Endothelial cell (in vitro differentiated cells): ENCODE results near the gene DDC. TPM values are rescaled to one million over a fixed set of nuclear protein-coding genes. Genes with fewer than 3 reads are reported as not detected.
"Not testable (repeated sequence)": the region's sequence is repeated elsewhere in the genome, so short reads cannot be mapped to it uniquely, and the experiment has no call there.

Source experiments
- DNase-seq: peaks from one replicate; pipeline ENCODE4 v3.0.0; 2021; ENCODE audit warnings: low spot score
- H3K27ac Mint-ChIP-seq: one replicate; pipeline ENCODE4 v1.8.0; 2021; ENCODE audit warnings: mixed read lengths, inconsistent platforms; ENCODE audit not compliant: unreplicated experiment
- H3K27me3 Mint-ChIP-seq: one replicate; pipeline ENCODE4 v1.8.0; 2021; ENCODE audit warnings: mild to moderate bottlenecking, moderate library complexity, mixed read lengths, inconsistent platforms; ENCODE audit not compliant: unreplicated experiment
- H3K36me3 Mint-ChIP-seq: one replicate; pipeline ENCODE4 v1.8.0; 2021; ENCODE audit warnings: mild to moderate bottlenecking, low read depth, mixed read lengths, inconsistent platforms; ENCODE audit not compliant: unreplicated experiment
- H3K4me1 Mint-ChIP-seq: one replicate; pipeline ENCODE4 v1.8.0; 2021; ENCODE audit warnings: mild to moderate bottlenecking, mixed read lengths, inconsistent platforms; ENCODE audit not compliant: unreplicated experiment
- H3K4me3 Mint-ChIP-seq: one replicate; pipeline ENCODE4 v1.8.0; 2021; ENCODE audit warnings: mild to moderate bottlenecking, mixed read lengths, inconsistent platforms; ENCODE audit not compliant: unreplicated experiment
- H3K9me3 Mint-ChIP-seq: one replicate; pipeline ENCODE4 v1.8.0; 2021; ENCODE audit warnings: mixed read lengths, inconsistent platforms; ENCODE audit not compliant: unreplicated experiment
- CTCF ChIP-seq: fragments of 200-600 bp; sonication (generic); IDR thresholded peaks from one replicate; pipeline ENCODE4 v1.5.0; 2021; ENCODE audit warnings: antibody characterized with exemption; ENCODE audit not compliant: unreplicated experiment
- total RNA-seq: library from RNA; stranded (reverse); fragmentation: NEBNext Ultra II Directional; extraction: Animal tissue kit (Norgen Biotek cat#: 25700); gene quantifications from one replicate; pipeline ENCODE4 v1.2.1, GENCODE V29; 2021; ENCODE audit not compliant: unreplicated experiment

DDC gene
- total RNA-seq, 1 donor from 2014 or later = not detected

GRCh38 chr7:50554431-50555322, 10.5 kb downstream of the DDC start:
- TF ChIP-seq CTCF = no peak
- no peak overlapping the region for H3K4me3 Mint-ChIP-seq
- H3K36me3 Mint-ChIP-seq = no peaks in the 10 kb centered on the region
- H3K4me1 Mint-ChIP-seq = no peaks in the 10 kb centered on the region
- no peak for DNase-seq
- no peaks in the 10 kb centered on the region for H3K9me3 Mint-ChIP-seq
- no peak overlapping the region for H3K27ac Mint-ChIP-seq
- peaks cover 3% of the 10 kb centered on the region for H3K27me3 Mint-ChIP-seq

- Mint-ChIP-seq H3K27me3 (peaks cover 3% of the 10 kb centered on the region), H3K36me3 (no peaks in the 10 kb centered on the region), H3K4me1 (no peaks in the 10 kb centered on the region), H3K27ac (no peak overlapping the region), H3K9me3 (no peaks in the 10 kb centered on the region), H3K4me3 (no peak overlapping the region)
- DNase-seq = no peak
- no peak for TF ChIP-seq CTCF
These were observed 11.2 kb downstream of the DDC start for GRCh38 chr7:50553973-50554372.

- no peaks in the 10 kb centered on the region for H3K4me1 Mint-ChIP-seq
- no peaks in the 10 kb centered on the region for H3K9me3 Mint-ChIP-seq
- DNase-seq = peak; percentile 61
- peaks cover 3% of the 10 kb centered on the region for H3K27me3 Mint-ChIP-seq
- no peak for TF ChIP-seq CTCF
- no peak overlapping the region for H3K4me3 Mint-ChIP-seq
- H3K27ac Mint-ChIP-seq = no peak overlapping the region
- H3K36me3 Mint-ChIP-seq = no peaks in the 10 kb centered on the region
These were observed 12.3 kb downstream of the DDC start for GRCh38 chr7:50552921-50553320.

- Mint-ChIP-seq H3K27me3 (no peaks in the 10 kb centered on the region), H3K36me3 (no peaks in the 10 kb centered on the region), H3K27ac (no peak overlapping the region), H3K4me1 (no peaks in the 10 kb centered on the region), H3K9me3 (no peaks in the 10 kb centered on the region), H3K4me3 (no peak overlapping the region)
- no peak for TF ChIP-seq CTCF
- DNase-seq = no peak
These were observed 13.1 kb downstream of the DDC start for GRCh38 chr7:50552139-50552538.

GRCh38 chr7:50545613-50546012, 19.6 kb downstream of the DDC start:
- H3K4me3 Mint-ChIP-seq, H3K36me3 Mint-ChIP-seq, H3K4me1 Mint-ChIP-seq: not testable (repeated sequence)

More at GRCh38 chr7:50545613-50546012, 19.6 kb downstream of the DDC start:
- DNase-seq, H3K9me3 Mint-ChIP-seq, H3K27ac Mint-ChIP-seq, H3K27me3 Mint-ChIP-seq: not testable (repeated sequence)
